ENCODE results near the gene TSSC4. TPM values are rescaled to one million over a fixed set of nuclear protein-coding genes. Genes with fewer than 3 reads are reported as not detected.

Gene TSSC4
- total RNA-seq, 3 donors from 2014 or later (not counting 1 experiment from before 2014, with no cell fraction given) = 52.8 to 67.9 (median 59.3) TPM

GRCh38 chr11:2417856-2418692, 17.5 kb downstream of the TSSC4 start:
- DNase-seq (no peak), ATAC-seq (no peak)
- intact Hi-C loops (cut with micrococcal nuclease) = no loop called here
- Histone ChIP-seq H3K36me3 (ENCODE audit: control insufficient read depth, insufficient read depth, low read length) (no peaks in the 10 kb centered on the region), H3K4me1 (ENCODE audit: control insufficient read depth, insufficient read depth, low read length) (peaks cover 15% of the 10 kb centered on the region), H3K27me3 (ENCODE audit: control insufficient read depth, insufficient read depth, low read length) (no peaks in the 10 kb centered on the region), H3K9me3 (ENCODE audit: control insufficient read depth, insufficient read depth, low read length) (no peaks in the 10 kb centered on the region), H3K27ac (ENCODE audit: low read length) (no peak overlapping the region), H3K4me3 (ENCODE audit: low read length) (no peak overlapping the region)
- peaks cover 0 to 5% of the 10 kb centered on the region in 2 donors for H3K4me1 Mint-ChIP-seq
- no peaks in the 10 kb centered on the region for H3K36me3 Mint-ChIP-seq
- no peaks in the 10 kb centered on the region for H3K9me3 Mint-ChIP-seq
- 90% methylated on average over 30 of the region's 30 CpGs for WGBS (ENCODE audit: insufficient coverage)
- H3K4me3 Mint-ChIP-seq = no peak overlapping the region
- no peak for TF ChIP-seq CTCF (IDR thresholded peaks at IDR 0.05)
- no peak overlapping the region for H3K27ac Mint-ChIP-seq
- H3K27me3 Mint-ChIP-seq (ENCODE audit: low read depth in 2 of 2) = no peaks in the 10 kb centered on the region

GRCh38 chr11:2418693-2419360, 18.3 kb downstream of the TSSC4 start:
- intact Hi-C loops (cut with micrococcal nuclease) = loop anchor here (1.0 kb wide), 1 partner anchor 222 kb away; no protein-coding TSS in a partner anchor
- Mint-ChIP-seq H3K36me3 (no peaks in the 10 kb centered on the region), H3K27me3 (ENCODE audit: low read depth in 2 of 2) (no peaks in the 10 kb centered on the region), H3K27ac (no peak overlapping the region), H3K4me3 (no peak overlapping the region), H3K4me1 (peaks cover 0 to 5% of the 10 kb centered on the region in 2 donors), H3K9me3 (no peaks in the 10 kb centered on the region)
- DNase-seq (no peak), ATAC-seq (no peak)
- H3K4me3 ChIP-seq (ENCODE audit: low read length) = no peak overlapping the region
- H3K36me3 ChIP-seq (ENCODE audit: control insufficient read depth, insufficient read depth, low read length) = no peaks in the 10 kb centered on the region
- WGBS (ENCODE audit: insufficient coverage) = 78% methylated on average over 21 of the region's 21 CpGs
- peaks cover 15% of the 10 kb centered on the region for H3K4me1 ChIP-seq (ENCODE audit: control insufficient read depth, insufficient read depth, low read length)
- no peak overlapping the region for H3K27ac ChIP-seq (ENCODE audit: low read length)
- no peaks in the 10 kb centered on the region for H3K27me3 ChIP-seq (ENCODE audit: control insufficient read depth, insufficient read depth, low read length)
- H3K9me3 ChIP-seq (ENCODE audit: control insufficient read depth, insufficient read depth, low read length) = no peaks in the 10 kb centered on the region
- TF ChIP-seq CTCF (IDR thresholded peaks at IDR 0.05) = no peak

GRCh38 chr11:2419638-2420501, 19.3 kb downstream of the TSSC4 start:
- Histone ChIP-seq H3K4me1 (ENCODE audit: control insufficient read depth, insufficient read depth, low read length) (peaks cover 15% of the 10 kb centered on the region), H3K9me3 (ENCODE audit: control insufficient read depth, insufficient read depth, low read length) (no peaks in the 10 kb centered on the region), H3K4me3 (ENCODE audit: low read length) (no peak overlapping the region), H3K27ac (ENCODE audit: low read length) (no peak overlapping the region), H3K27me3 (ENCODE audit: control insufficient read depth, insufficient read depth, low read length) (no peaks in the 10 kb centered on the region), H3K36me3 (ENCODE audit: control insufficient read depth, insufficient read depth, low read length) (no peaks in the 10 kb centered on the region)
- 55% methylated on average over 36 of the region's 36 CpGs for WGBS (ENCODE audit: insufficient coverage)
- no peak overlapping the region for H3K27ac Mint-ChIP-seq
- intact Hi-C loops (cut with micrococcal nuclease) = loop anchor here (1.0 kb wide), 3 partner anchors 115 to 234 kb away; no protein-coding TSS in a partner anchor
- peak; percentile 67 to 83 for DNase-seq
- peak; percentile 67 for TF ChIP-seq CTCF (IDR thresholded peaks at IDR 0.05)
- H3K4me1 Mint-ChIP-seq = peaks cover 0 to 5% of the 10 kb centered on the region in 2 donors
- H3K4me3 Mint-ChIP-seq = no peak overlapping the region
- H3K27me3 Mint-ChIP-seq (ENCODE audit: low read depth in 2 of 2) = no peaks in the 10 kb centered on the region
- no peaks in the 10 kb centered on the region for H3K9me3 Mint-ChIP-seq
- H3K36me3 Mint-ChIP-seq = no peaks in the 10 kb centered on the region
- peak; percentile 55 to 60 (median 57) for ATAC-seq

Data from natural killer cell (primary cell).